Panc1 (cell line): ENCODE results near the gene NPR3. TPM values are rescaled to one million over a fixed set of nuclear protein-coding genes. Genes with fewer than 3 reads are reported as not detected.

Experiments used
- ATAC-seq: fragments of 200-7000 bp; cut with Tn5 transposase; 2 replicates; pipeline ENCODE4 v1.9.1; 2020; ENCODE audit warnings: mild to moderate bottlenecking, moderate library complexity
- BruUV-seq: library from RNA; stranded (reverse); fragments of 400-500 nt; replicated peaks from 2 replicates; lab custom pipeline; 2021; lab: Mats Ljungman, UMichigan
- CTCF ChIA-PET: fragments of 300-600 bp; sonication (Branson Sonifier 250); formaldehyde crosslinking; loops from one replicate; lab custom pipeline; 2022; ENCODE audit warnings: antibody characterized with exemption; lab: Charles Lee
- POLR2A ChIA-PET: fragments of 300-600 bp; sonication (Branson Sonifier 250); formaldehyde crosslinking; loops from one replicate; lab custom pipeline; 2022; ENCODE audit warnings: antibody characterized with exemption; lab: Charles Lee
- DNase-seq: peaks from one replicate; pipeline ENCODE4 v3.0.0-alpha.2; 2010; ENCODE audit warnings: low read depth, low spot score
- H3K27ac ChIP-seq: 2 replicates; pipeline ENCODE4 v1.5.1; 2011; ENCODE audit warnings: mild to moderate bottlenecking, low read length, inconsistent platforms
- H3K27me3 ChIP-seq: fragments of 200-500 bp; sonication (Bioruptor generic); 2 replicates; pipeline ENCODE4 v1.6.0; 2014; ENCODE audit warnings: low read length, inconsistent platforms; ENCODE audit not compliant: control insufficient read depth, insufficient read depth
- H3K36me3 ChIP-seq: fragments of 200-500 bp; sonication (Bioruptor generic); 2 replicates; pipeline ENCODE4 v1.5.1; 2014; ENCODE audit warnings: inconsistent platforms, mild to moderate bottlenecking, low read length, moderate library complexity; ENCODE audit not compliant: control insufficient read depth, insufficient read depth
- H3K4me1 ChIP-seq: 2 replicates; pipeline ENCODE4 v1.5.1; 2011; ENCODE audit warnings: inconsistent platforms, mild to moderate bottlenecking, low read length, moderate library complexity; ENCODE audit not compliant: control insufficient read depth, insufficient read depth
- H3K4me3 ChIP-seq, 2 experiments: 2 replicates each; pipeline ENCODE4 v1.5.1; 2011 to 2012; ENCODE audit warnings: low read depth in 2 of 2, low read length in 2 of 2, mild to moderate bottlenecking in 2 of 2, inconsistent platforms in 1 of 2, moderate library complexity in 1 of 2
- H3K9me3 ChIP-seq: fragments of 200-500 bp; sonication (Bioruptor generic); 2 replicates; pipeline ENCODE4 v1.5.1; 2014; ENCODE audit warnings: low read depth, mild to moderate bottlenecking, inconsistent platforms, low read length, moderate library complexity; ENCODE audit not compliant: control insufficient read depth, insufficient read depth
- POLR2AphosphoS5 ChIP-seq: IDR thresholded peaks from 2 replicates; pipeline ENCODE4 v1.6.1; 2012; ENCODE audit warnings: mild to moderate bottlenecking, low read depth, low read length, moderate library complexity
- SIN3A ChIP-seq: IDR thresholded peaks from 2 replicates; pipeline ENCODE4 v1.6.1; 2012; ENCODE audit warnings: low read depth, mild to moderate bottlenecking, low read length, moderate library complexity, borderline replicate concordance; ENCODE audit not compliant: insufficient read depth
- TCF7L2 ChIP-seq: IDR thresholded peaks from 2 replicates; pipeline ENCODE4 v1.6.1; 2011; ENCODE audit warnings: mild to moderate bottlenecking, low read depth, low read length, inconsistent platforms
- in situ Hi-C: cut with HindIII; loops from 2 replicates; pipeline ENCODE4 v1.10.0; 2016; ENCODE audit warnings: low sequenced_read_pairs, low pct_unique_long_range_greater_than_20kb
- intact Hi-C: fragments of 100-400 bp; cut with micrococcal nuclease; formaldehyde crosslinking; loops from one replicate; pipeline ENCODE4 v1.10.0; 2022; ENCODE audit not compliant: unreplicated experiment
- total RNA-seq: library from RNA; stranded (reverse); gene quantifications from one replicate; pipeline ENCODE4 v1.2.1, GENCODE V29; 2021; ENCODE audit not compliant: unreplicated experiment
- TF ChIP-seq, protein P1 (sequence below): fragments of 450-650 bp; IDR thresholded peaks from 2 replicates; pipeline ENCODE4 v1.5.1; 2017; ENCODE audit warnings: mild to moderate bottlenecking
- TF ChIP-seq, protein P2 (sequence below), 2 experiments: IDR thresholded peaks; 2 replicates each; pipeline ENCODE4 v1.6.1; 2011 to 2012; ENCODE audit warnings: low read depth in 2 of 2, control low read depth in 1 of 2, low read length in 1 of 2, mild to moderate bottlenecking in 1 of 2, moderate library complexity in 1 of 2; ENCODE audit not compliant: insufficient read depth in 1 of 2

NPR3 gene
- total RNA-seq, 1 experiment from 2014 or later, result 0.10 TPM

DNA sequence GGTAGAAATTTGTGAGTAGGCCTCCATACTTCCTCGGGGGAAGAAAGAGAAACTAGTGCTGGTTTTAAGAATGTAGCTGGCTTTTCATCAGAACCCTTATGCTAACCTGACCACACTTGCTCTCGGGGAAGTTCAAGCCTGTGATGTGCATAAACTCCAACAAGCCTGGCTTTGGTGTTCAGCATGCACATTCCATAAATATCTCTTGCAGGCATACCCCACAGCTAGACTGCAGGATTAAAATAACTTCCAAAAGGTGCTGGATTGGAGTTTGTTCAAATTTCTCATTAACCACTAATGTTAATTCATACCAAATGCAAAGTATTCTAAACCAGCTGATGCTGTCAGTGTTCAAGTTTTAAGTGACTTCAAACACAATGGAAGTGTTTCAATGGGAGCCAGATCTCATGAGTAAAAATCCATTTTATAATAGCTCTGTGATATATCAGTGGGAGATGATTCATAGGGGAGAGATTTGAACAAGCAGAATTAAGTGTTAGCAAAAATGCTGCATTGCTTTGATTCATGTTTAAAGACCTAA is 79.4 kb downstream of the NPR3 start:
- Histone ChIP-seq H3K9me3 (no peaks in the 10 kb centered on the region), H3K36me3 (no peaks in the 10 kb centered on the region), H3K27me3 (no peaks in the 10 kb centered on the region), H3K27ac (no peak overlapping the region), H3K4me1 (no peaks in the 10 kb centered on the region), H3K4me3 (no peak overlapping the region)
- ATAC-seq, result no peak
- TF ChIP-seq, protein P1, sequence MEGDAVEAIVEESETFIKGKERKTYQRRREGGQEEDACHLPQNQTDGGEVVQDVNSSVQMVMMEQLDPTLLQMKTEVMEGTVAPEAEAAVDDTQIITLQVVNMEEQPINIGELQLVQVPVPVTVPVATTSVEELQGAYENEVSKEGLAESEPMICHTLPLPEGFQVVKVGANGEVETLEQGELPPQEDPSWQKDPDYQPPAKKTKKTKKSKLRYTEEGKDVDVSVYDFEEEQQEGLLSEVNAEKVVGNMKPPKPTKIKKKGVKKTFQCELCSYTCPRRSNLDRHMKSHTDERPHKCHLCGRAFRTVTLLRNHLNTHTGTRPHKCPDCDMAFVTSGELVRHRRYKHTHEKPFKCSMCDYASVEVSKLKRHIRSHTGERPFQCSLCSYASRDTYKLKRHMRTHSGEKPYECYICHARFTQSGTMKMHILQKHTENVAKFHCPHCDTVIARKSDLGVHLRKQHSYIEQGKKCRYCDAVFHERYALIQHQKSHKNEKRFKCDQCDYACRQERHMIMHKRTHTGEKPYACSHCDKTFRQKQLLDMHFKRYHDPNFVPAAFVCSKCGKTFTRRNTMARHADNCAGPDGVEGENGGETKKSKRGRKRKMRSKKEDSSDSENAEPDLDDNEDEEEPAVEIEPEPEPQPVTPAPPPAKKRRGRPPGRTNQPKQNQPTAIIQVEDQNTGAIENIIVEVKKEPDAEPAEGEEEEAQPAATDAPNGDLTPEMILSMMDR, result no peak
- TF ChIP-seq, protein P2, sequence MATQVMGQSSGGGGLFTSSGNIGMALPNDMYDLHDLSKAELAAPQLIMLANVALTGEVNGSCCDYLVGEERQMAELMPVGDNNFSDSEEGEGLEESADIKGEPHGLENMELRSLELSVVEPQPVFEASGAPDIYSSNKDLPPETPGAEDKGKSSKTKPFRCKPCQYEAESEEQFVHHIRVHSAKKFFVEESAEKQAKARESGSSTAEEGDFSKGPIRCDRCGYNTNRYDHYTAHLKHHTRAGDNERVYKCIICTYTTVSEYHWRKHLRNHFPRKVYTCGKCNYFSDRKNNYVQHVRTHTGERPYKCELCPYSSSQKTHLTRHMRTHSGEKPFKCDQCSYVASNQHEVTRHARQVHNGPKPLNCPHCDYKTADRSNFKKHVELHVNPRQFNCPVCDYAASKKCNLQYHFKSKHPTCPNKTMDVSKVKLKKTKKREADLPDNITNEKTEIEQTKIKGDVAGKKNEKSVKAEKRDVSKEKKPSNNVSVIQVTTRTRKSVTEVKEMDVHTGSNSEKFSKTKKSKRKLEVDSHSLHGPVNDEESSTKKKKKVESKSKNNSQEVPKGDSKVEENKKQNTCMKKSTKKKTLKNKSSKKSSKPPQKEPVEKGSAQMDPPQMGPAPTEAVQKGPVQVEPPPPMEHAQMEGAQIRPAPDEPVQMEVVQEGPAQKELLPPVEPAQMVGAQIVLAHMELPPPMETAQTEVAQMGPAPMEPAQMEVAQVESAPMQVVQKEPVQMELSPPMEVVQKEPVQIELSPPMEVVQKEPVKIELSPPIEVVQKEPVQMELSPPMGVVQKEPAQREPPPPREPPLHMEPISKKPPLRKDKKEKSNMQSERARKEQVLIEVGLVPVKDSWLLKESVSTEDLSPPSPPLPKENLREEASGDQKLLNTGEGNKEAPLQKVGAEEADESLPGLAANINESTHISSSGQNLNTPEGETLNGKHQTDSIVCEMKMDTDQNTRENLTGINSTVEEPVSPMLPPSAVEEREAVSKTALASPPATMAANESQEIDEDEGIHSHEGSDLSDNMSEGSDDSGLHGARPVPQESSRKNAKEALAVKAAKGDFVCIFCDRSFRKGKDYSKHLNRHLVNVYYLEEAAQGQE (IDR thresholded peaks at IDR 0.05; ENCODE audit: insufficient read depth in 1 of 2, low read depth in 2 of 2, low read length in 1 of 2), result no peak
- TF ChIP-seq SIN3A (no peak), TCF7L2 (no peak), POLR2AphosphoS5 (no peak)
- DNase-seq, result no peak
- intact Hi-C loops (no loop called here), in situ Hi-C loops (no loop called here)
- ChIA-PET CTCF (no interaction called here), POLR2A (no interaction called here)
- BruUV-seq, result no TSS peak

- CTCF ChIA-PET, result no interaction called here
Observed at GRCh38 chr5:32791536-32792243, 80.6 kb downstream of the NPR3 start.

More at GRCh38 chr5:32791536-32792243, 80.6 kb downstream of the NPR3 start:
- POLR2A ChIA-PET, result no interaction called here
- no TSS peak for BruUV-seq
- no peak for TF ChIP-seq POLR2AphosphoS5
- no peak for TF ChIP-seq TCF7L2
- no peak for TF ChIP-seq SIN3A
- TF ChIP-seq, protein P1, result no peak
- TF ChIP-seq, protein P2 (IDR thresholded peaks at IDR 0.05; ENCODE audit: insufficient read depth in 1 of 2, low read depth in 2 of 2, low read length in 1 of 2), result no peak
- Histone ChIP-seq H3K4me1 (no peaks in the 10 kb centered on the region), H3K4me3 (no peak overlapping the region), H3K27me3 (no peaks in the 10 kb centered on the region), H3K27ac (no peak overlapping the region), H3K36me3 (no peaks in the 10 kb centered on the region), H3K9me3 (no peaks in the 10 kb centered on the region)
- in situ Hi-C loops (no loop called here), intact Hi-C loops (no loop called here)
- ATAC-seq, result no peak
- DNase-seq, result no peak
